HG03520 (cell line): ENCODE measurements around the gene EP300.
"Not testable (repeated sequence)": the region's sequence is repeated elsewhere in the genome, so short reads cannot be mapped to it uniquely, and the experiment has no call there.

Source experiments
- ATAC-seq: cut with Tn5 transposase; IDR thresholded peaks from one replicate; pipeline ENCODE4 v1.9.1; 2021; ENCODE audit warnings: mild to moderate bottlenecking, moderate library complexity; ENCODE audit not compliant: unreplicated experiment

EP300 gene

DNA sequence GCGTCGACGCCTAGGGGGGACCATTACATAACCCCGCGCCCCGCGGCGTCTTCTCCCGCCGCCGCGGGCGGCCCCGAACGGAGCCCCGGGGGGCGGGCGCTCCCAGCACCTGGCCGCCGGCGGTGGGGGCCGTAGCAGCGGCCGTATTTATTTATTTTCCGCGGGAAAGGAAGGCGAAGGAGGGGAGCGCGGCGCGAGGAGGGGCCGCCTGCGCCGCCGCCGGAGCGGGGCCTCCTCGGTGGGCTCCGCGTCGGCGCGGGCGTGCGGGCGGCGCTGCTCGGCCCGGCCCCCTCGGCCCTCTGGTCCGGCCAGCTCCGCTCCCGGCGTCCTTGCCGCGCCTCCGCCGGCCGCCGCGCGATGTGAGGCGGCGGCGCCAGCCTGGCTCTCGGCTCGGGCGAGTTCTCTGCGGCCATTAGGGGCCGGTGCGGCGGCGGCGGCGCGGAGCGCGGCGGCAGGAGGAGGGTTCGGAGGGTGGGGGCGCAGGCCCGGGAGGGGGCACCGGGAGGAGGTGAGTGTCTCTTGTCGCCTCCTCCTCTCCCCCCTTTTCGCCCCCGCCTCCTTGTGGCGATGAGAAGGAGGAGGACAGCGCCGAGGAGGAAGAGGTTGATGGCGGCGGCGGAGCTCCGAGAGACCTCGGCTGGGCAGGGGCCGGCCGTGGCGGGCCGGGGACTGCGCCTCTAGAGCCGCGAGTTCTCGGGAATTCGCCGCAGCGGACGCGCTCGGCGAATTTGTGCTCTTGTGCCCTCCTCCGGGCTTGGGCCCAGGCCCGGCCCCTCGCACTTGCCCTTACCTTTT, at the start of gene EP300:
EP300 (plus strand) TSS at position 570 of the 795 bp plus-strand sequence. CDS start 413 bp downstream, outside the sequence.
- ATAC-seq, result peak; percentile 30

DNA sequence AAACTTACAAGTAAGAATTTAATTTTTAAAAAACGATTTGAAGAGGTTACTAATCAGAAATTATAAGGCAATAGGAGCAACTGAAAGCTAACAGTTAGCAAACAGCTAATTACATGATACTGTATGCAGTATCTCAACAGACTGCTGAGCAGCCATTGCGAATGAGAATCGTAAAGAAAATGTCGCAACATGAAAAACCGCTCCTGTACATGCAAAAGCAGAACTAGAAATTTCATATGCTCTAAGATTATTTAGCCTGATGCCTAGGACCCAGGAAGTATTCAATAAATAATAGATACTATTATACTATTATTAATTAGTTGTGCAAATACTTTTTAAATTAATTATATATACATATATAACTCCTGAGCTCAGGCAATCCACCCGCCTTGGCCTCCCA, 48.7 kb upstream of the EP300 start:
- no peak for ATAC-seq

- not testable (repeated sequence) for ATAC-seq
Measured at GRCh38 chr22:41045575-41045974, 46.8 kb upstream of the EP300 start.

DNA sequence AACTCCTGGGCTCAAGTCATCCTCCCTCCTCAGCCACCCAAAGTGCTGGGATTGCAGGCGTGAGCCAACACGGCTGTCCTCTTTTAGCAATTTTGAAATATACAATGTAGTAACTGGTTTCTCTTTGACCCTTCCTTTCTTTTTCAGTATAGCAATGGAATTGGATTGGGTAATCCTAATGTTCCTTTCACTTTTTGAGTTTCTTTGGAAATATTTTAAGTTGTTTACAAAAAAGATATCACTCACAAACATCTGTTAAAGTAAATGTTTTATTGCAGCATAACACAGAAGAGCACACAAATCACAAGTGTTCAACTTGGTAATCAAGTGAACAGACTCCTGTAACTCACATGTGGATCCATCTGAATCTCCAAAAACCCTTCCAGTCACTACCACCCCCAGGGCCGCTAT, 44.6 kb upstream of the EP300 start:
- no peak for ATAC-seq

- not testable (repeated sequence) for ATAC-seq
Measured at GRCh38 chr22:41048345-41048744, 44.0 kb upstream of the EP300 start.

DNA sequence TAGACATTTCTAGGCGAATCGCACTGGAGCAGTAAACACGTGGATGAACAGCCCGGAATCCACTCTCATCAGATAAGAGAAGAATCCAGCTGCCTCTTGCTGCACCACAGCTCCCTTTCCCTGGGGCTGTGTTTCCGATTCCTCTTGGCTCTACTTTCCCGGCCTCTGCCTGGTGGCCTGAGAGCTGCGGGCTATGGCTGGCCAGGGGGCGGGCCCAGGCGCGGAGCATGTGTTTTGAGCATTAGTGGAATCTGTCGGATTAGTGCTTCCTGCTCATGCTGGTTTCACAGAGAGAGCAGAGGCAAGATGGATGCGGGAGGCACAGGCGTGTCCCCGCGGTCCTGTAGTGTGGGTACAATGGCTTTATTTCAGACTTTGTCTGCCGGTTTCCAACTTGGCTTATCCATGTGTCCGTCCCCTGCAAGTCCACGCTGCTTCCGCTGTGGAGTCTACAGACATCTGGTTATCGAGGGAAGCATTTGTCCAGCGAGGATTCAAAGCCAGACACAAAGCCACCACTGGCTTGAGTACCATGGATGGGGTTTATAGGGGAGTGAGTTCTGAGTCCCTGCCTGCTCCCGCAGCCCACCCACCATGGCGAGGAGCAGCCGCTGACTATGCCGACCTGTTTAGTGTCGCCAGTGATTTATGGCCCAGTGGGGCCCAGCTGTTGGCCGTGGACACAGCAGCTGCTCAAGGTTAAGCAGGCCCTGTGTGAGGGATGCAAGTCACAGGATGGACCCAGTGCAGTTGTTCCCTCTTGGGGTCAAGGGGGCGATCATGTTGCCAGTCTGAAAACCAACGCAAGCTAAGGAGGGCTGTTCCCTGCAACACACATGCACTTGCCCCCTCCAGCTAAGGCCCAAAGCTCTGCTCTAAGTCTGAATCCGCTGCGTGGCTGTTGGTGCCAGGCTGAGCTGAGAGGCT, 43.3 kb upstream of the EP300 start:
- no peak for ATAC-seq

- ATAC-seq, result not testable (repeated sequence)
Measured at GRCh38 chr22:41049795-41050194, 42.6 kb upstream of the EP300 start.

GRCh38 chr22:41050883-41051282, 41.5 kb upstream of the EP300 start:
- ATAC-seq, result no peak

DNA sequence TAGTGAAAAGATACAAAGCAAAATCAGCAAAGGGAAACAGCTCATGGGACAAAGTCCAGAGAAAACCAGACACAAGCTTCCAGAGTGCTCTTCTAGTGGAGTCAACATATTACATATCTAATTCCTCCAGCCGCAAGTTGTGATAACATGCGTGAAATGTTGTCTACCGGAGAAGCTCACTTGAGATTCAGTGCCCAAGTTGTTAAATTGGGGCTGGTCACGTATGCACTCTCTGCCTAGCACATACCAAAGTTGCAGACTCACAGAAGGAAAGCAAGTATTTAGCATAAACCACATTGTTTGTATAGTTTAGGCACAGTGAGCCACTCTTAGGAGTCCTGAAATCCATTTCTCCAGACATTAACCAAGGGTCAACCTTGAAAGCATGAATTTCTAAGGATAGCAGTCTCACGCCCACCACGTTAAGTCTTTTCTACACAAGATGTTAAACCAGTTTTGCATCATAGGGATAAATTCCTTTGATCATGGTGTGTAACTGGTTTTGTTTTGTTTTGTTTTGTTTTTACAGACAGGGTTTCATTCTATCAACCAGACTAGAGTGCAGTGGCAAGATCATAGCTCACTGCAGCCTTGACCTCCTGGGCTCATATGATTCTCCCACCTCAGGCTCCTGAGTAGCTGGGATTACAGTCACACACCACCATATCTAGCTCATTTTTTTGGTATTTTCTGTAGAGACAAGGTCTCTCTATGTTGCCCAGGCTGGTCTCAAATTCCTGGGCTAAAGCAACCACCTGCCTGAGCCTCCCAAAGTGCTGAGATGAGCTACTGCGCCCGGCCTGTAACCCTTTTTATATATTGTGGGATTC, 39.5 kb upstream of the EP300 start:
- ATAC-seq, result no peak

GRCh38 chr22:41057076-41057475, 35.3 kb upstream of the EP300 start:
- no peak for ATAC-seq

GRCh38 chr22:41062146-41062545, 30.2 kb upstream of the EP300 start:
- ATAC-seq, result no peak

GRCh38 chr22:41064326-41064725, 28.1 kb upstream of the EP300 start:
- not testable (repeated sequence) for ATAC-seq

- ATAC-seq, result not testable (repeated sequence)
Measured at GRCh38 chr22:41066341-41066740, 26.1 kb upstream of the EP300 start.

DNA sequence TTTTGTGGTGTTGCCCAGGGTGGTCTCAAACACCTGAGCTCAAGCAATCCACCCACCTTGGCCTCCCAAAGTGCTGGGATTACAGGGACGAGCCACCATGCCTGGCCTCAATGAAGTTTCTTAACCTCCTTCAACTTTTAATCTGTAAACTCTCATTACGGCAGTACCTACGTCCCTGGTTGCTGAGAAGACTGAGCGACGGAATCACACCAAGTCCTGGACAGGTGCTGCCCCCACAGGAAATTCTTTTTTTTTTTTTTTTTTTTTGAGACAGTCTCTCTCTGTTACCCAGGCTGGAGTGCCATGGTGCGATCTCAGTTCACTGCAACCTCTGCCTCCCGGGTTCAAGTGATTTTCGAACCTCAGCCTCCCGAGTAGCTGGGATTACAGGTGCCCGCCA, 24.4 kb upstream of the EP300 start:
- ATAC-seq, result not testable (repeated sequence)

DNA sequence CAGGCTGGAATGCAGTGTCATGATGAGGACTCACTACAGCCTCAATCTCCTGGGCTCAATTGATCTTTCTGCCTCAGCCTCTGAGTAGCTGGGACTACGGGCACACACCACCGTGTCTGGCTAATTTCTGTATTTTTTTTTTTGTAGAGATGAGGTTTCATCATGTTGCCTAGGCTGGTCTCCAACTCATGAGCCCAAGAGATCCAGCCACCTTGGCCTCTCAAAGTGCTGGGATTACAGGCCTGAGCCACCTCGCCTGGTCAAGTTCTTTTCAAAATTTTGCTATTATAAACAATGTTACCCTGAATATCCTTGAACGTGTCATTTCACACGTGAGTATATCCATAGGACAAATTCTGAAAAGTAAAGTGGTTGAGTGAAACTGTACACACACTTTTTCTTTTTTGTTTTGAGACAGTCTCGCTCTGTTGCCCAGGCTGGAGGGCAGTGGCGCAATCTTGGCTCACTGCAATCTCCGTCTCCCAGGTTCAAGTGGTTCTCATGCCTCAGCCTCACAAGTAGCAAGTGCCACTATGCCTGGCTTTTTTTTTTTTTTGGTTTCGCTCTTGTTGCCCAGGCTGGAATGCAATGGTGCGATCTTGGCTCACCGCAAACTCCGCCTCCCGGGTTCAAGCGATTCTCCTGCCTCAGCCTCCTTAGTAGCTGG, 21.6 kb upstream of the EP300 start:
- no peak for ATAC-seq

DNA sequence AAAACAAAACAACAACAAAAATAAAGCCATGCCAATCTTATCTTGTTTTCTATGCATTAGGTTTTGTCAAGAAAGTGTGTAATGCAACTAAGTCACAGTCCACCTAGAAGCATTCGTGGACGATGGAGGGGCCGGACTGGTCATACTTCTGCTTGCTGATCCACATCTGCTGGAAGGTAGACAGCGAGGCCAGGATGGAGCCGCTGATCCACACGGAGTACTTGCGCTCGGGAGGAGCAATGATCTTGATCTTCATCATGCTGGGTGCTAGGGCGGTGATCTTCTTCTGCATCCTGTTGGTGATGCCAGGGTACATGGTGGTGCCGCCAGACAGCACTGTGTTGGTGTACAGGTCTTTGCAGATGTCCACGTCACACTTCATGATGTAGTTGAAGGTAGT, 18.3 kb upstream of the EP300 start:
- no peak for ATAC-seq

GRCh38 chr22:41074466-41074865, 17.9 kb upstream of the EP300 start:
- ATAC-seq, result no peak

GRCh38 chr22:41074941-41075710, 17.3 kb upstream of the EP300 start:
- ATAC-seq, result no peak

- ATAC-seq, result no peak
Measured at GRCh38 chr22:41075946-41076345, 16.4 kb upstream of the EP300 start.

- no peak for ATAC-seq
Measured at GRCh38 chr22:41076857-41077256, 15.5 kb upstream of the EP300 start.
